ENCODE results near the gene IGBP1.
A peak's percentile ranks its signal among the peaks of the same experiment; 100 is the strongest.

GRCh38 chrX:70196961-70197720 is 63.9 kb downstream of the IGBP1 start:
- TF ChIP-seq CTCF (IDR thresholded peaks at IDR 0.05 in 2 of 3, conservative IDR thresholded peaks at IDR 0.05 in 1 of 3; ENCODE audit: borderline replicate concordance in 1 of 3, insufficient read depth in 1 of 3, low read depth in 2 of 3, low read length in 2 of 3) (peak; percentile 60 to 80 (median 67)), EZH2 (IDR thresholded peaks at IDR 0.05) (no peak), ATF3 (IDR thresholded peaks at IDR 0.05) (no peak), POLR2AphosphoS5 (IDR thresholded peaks at IDR 0.05; ENCODE audit: low read depth, low read length) (no peak), POLR2A (IDR thresholded peaks at IDR 0.05; ENCODE audit: borderline replicate concordance, extremely low read depth, insufficient read depth, insufficient read length) (no peak), YY1 (IDR thresholded peaks at IDR 0.05; ENCODE audit: extremely low read depth, insufficient replicate concordance, low read depth, low read length) (no peak)

Data from HCT116 (cell line).